Common myeloid progenitor, CD34-positive (primary cell): ENCODE measurements around the gene TUFT1.

ENCODE experiments used
- CTCF ChIA-PET: fragments of 350-600 bp; sonication (Branson Sonifier 250); formaldehyde crosslinking; loops from one replicate; lab custom pipeline; 2021; ENCODE audit warnings: antibody characterized with exemption; lab: Charles Lee
- POLR2A ChIA-PET: fragments of 350-600 bp; sonication (Branson Sonifier 250); formaldehyde crosslinking; loops from one replicate; lab custom pipeline; 2021; ENCODE audit warnings: antibody characterized with exemption; lab: Charles Lee
- DNase-seq, 3 donors: peaks; one replicate each; pipeline versions ENCODE4 v3.0.0 to v3.0.0-alpha.2; 2013
- H3K27ac ChIP-seq, 2 experiments: 1 replicate in 1 of 2; 2 replicates in 1 of 2; pipeline ENCODE4 v1.7.0; 2013; ENCODE audit warnings: inconsistent platforms in 2 of 2, low read length in 2 of 2, mild to moderate bottlenecking in 2 of 2, low read depth in 1 of 2, moderate library complexity in 1 of 2; ENCODE audit not compliant: severe bottlenecking in 2 of 2, insufficient read depth in 1 of 2, poor library complexity in 1 of 2
- H3K27me3 ChIP-seq, 5 experiments: replicated peaks in 2 of 5; 1 replicate in 3 of 5; 2 replicates in 2 of 5; pipeline versions ENCODE4 v1.6.1 to v1.7.0; 2013; ENCODE audit warnings: low read length in 4 of 5, mild to moderate bottlenecking in 2 of 5, moderate library complexity in 2 of 5, inconsistent platforms in 1 of 5; ENCODE audit not compliant: insufficient read depth in 5 of 5, control insufficient read depth in 4 of 5
- H3K36me3 ChIP-seq, 4 experiments: 1 replicate in 2 of 4; 2 replicates in 2 of 4; pipeline versions ENCODE4 v1.6.1 to v1.7.0; 2013; ENCODE audit warnings: low read length in 3 of 4, control low read depth in 1 of 4, mild to moderate bottlenecking in 1 of 4; ENCODE audit not compliant: control insufficient read depth in 4 of 4, insufficient read depth in 4 of 4
- H3K4me1 ChIP-seq, 4 experiments: 1 replicate in 3 of 4; 2 replicates in 1 of 4; pipeline versions ENCODE4 v1.6.1 to v1.7.1; 2013; ENCODE audit warnings: low read length in 3 of 4, mild to moderate bottlenecking in 3 of 4, control low read depth in 1 of 4, inconsistent platforms in 1 of 4, moderate library complexity in 1 of 4; ENCODE audit not compliant: control insufficient read depth in 4 of 4, insufficient read depth in 4 of 4; ENCODE audit errors: control extremely low read depth in 1 of 4
- H3K4me3 ChIP-seq, 7 experiments: 1 replicate in 4 of 7; 2 replicates in 3 of 7; pipeline versions ENCODE4 v1.5.1 to v1.7.0; 2013; ENCODE audit warnings: mild to moderate bottlenecking in 7 of 7, low read length in 6 of 7, moderate library complexity in 6 of 7, inconsistent platforms in 2 of 7, low read depth in 2 of 7, control low read depth in 1 of 7; ENCODE audit not compliant: insufficient read depth in 4 of 7, control insufficient read depth in 1 of 7; ENCODE audit errors: extremely low read depth in 1 of 7
- H3K9me3 ChIP-seq, 5 experiments: 1 replicate in 4 of 5; 2 replicates in 1 of 5; pipeline versions ENCODE4 v1.6.1 to v1.7.1; 2013; ENCODE audit warnings: low read length in 4 of 5, mild to moderate bottlenecking in 2 of 5, inconsistent platforms in 1 of 5, low read depth in 1 of 5, moderate library complexity in 1 of 5; ENCODE audit not compliant: control insufficient read depth in 4 of 5, insufficient read depth in 2 of 5; ENCODE audit errors: control extremely low read depth in 1 of 5
- WGBS: methylation state at CpG from one replicate; pipeline ENCODE4 v1.1.5; 2013; ENCODE audit not compliant: insufficient coverage; 5-methylcytosine and 5-hydroxymethylcytosine counted together

Gene TUFT1

GRCh38 chr1:151499365-151499764 is 40.7 kb upstream of the TUFT1 start:
- no peaks in the 10 kb centered on the region for H3K9me3 ChIP-seq
- WGBS, result 95% methylated on average over 4 of the region's 5 CpGs
- no peak overlapping the region for H3K4me3 ChIP-seq
- H3K4me1 ChIP-seq, result no peaks in the 10 kb centered on the region
- POLR2A ChIA-PET, result no interaction called here
- DNase-seq, result no peak
- no peak overlapping the region for H3K27ac ChIP-seq
- CTCF ChIA-PET, result interaction anchor here (2.3 kb wide), 1 partner anchor 11 kb away, joined by 8 read pairs; the partner anchor contains the start of gene CGN
- no peaks in the 10 kb centered on the region for H3K36me3 ChIP-seq
- H3K27me3 ChIP-seq, result peaks cover 0 to 3% (median 0%) of the 10 kb centered on the region in 5 experiments

GRCh38 chr1:151499930-151500329 is 40.2 kb upstream of the TUFT1 start:
- Histone ChIP-seq H3K4me1 (no peaks in the 10 kb centered on the region), H3K9me3 (no peaks in the 10 kb centered on the region), H3K4me3 (no peak overlapping the region), H3K27me3 (peaks cover 0 to 3% (median 0%) of the 10 kb centered on the region in 5 experiments), H3K36me3 (no peaks in the 10 kb centered on the region), H3K27ac (no peak overlapping the region)
- no peak for DNase-seq
- ChIA-PET CTCF (interaction anchor here (2.3 kb wide), 1 partner anchor 11 kb away, joined by 8 read pairs; the partner anchor contains the start of gene CGN), POLR2A (no interaction called here)
- 100% methylated on average over 1 of the region's 1 CpG for WGBS

- POLR2A ChIA-PET, result interaction anchor here (0.9 kb wide), 1 partner anchor 10 kb away, joined by 3 read pairs; no protein-coding TSS in a partner anchor
- no peaks in the 10 kb centered on the region for H3K36me3 ChIP-seq
- H3K4me1 ChIP-seq, result no peaks in the 10 kb centered on the region
- H3K9me3 ChIP-seq, result no peaks in the 10 kb centered on the region
- peak in 2 of 3 donors; percentile 55 for DNase-seq
- H3K27me3 ChIP-seq, result peaks cover 0 to 3% (median 0%) of the 10 kb centered on the region in 5 experiments
- CTCF ChIA-PET, result interaction anchor here (1.5 to 2.3 kb wide), 2 partner anchors 8 to 9 kb away, joined by 6 to 8 read pairs; partner anchors contain the start of gene CGN
- H3K27ac ChIP-seq, result no peak overlapping the region
- WGBS, result 64% methylated on average over 4 of the region's 10 CpGs
- H3K4me3 ChIP-seq, result no peak overlapping the region
Observed at GRCh38 chr1:151501474-151501873, 38.6 kb upstream of the TUFT1 start.

- DNase-seq, result no peak
- ChIA-PET POLR2A (interaction anchor here (0.9 kb wide), 1 partner anchor 11 kb away, joined by 3 read pairs; no protein-coding TSS in a partner anchor), CTCF (interaction anchor here (1.5 kb wide), 1 partner anchor 9 kb away, joined by 6 read pairs; no protein-coding TSS in a partner anchor)
- Histone ChIP-seq H3K27me3 (peaks cover 0 to 3% (median 0%) of the 10 kb centered on the region in 5 experiments), H3K4me1 (no peaks in the 10 kb centered on the region), H3K27ac (no peak overlapping the region), H3K4me3 (no peak overlapping the region), H3K36me3 (no peaks in the 10 kb centered on the region), H3K9me3 (no peaks in the 10 kb centered on the region)
- 90% methylated on average over 5 of the region's 5 CpGs for WGBS
Observed at GRCh38 chr1:151502035-151502700, 37.9 kb upstream of the TUFT1 start.

- POLR2A ChIA-PET, result no interaction called here
- H3K9me3 ChIP-seq, result no peaks in the 10 kb centered on the region
- H3K27ac ChIP-seq, result no peak overlapping the region
- 75% methylated on average over 7 of the region's 7 CpGs for WGBS
- DNase-seq, result no peak
- CTCF ChIA-PET, result interaction anchor here (1.0 to 2.7 kb wide), 3 partner anchors 10 to 14 kb away, joined by 3 to 6 read pairs (median 6); no protein-coding TSS in a partner anchor
- no peaks in the 10 kb centered on the region for H3K36me3 ChIP-seq
- H3K4me3 ChIP-seq, result no peak overlapping the region
- peaks cover 0 to 3% (median 0%) of the 10 kb centered on the region in 5 experiments for H3K27me3 ChIP-seq
- no peaks in the 10 kb centered on the region for H3K4me1 ChIP-seq
Observed at GRCh38 chr1:151502859-151503780, 37.0 kb upstream of the TUFT1 start.

GRCh38 chr1:151504252-151504651 is 35.9 kb upstream of the TUFT1 start:
- Histone ChIP-seq H3K9me3 (no peaks in the 10 kb centered on the region), H3K27me3 (peaks cover 0 to 3% (median 0%) of the 10 kb centered on the region in 5 experiments), H3K4me3 (no peak overlapping the region), H3K4me1 (no peaks in the 10 kb centered on the region), H3K36me3 (no peaks in the 10 kb centered on the region), H3K27ac (no peak overlapping the region)
- WGBS, result 100% methylated on average over 1 of the region's 3 CpGs
- ChIA-PET POLR2A (no interaction called here), CTCF (interaction anchor here (0.6 to 2.7 kb wide), 2 partner anchors 12 to 19 kb away, joined by 3 to 6 read pairs; no protein-coding TSS in a partner anchor)
- no peak for DNase-seq
